Measurements from ENCODE around the gene NCAPD3.

GRCh38 chr11:134260983-134261382 lies 37.2 kb upstream of the NCAPD3 start:
- TF ChIP-seq POLR2AphosphoS5 (IDR thresholded peaks at IDR 0.05; ENCODE audit: insufficient read depth, low read depth, low read length) (no peak), EZH2 (IDR thresholded peaks at IDR 0.05; ENCODE audit: borderline replicate concordance, low read depth, low read length, severe bottlenecking) (no peak), MAX (IDR thresholded peaks at IDR 0.05; ENCODE audit: insufficient read depth, insufficient read length) (no peak), JUN (IDR thresholded peaks at IDR 0.05; ENCODE audit: borderline replicate concordance, insufficient read depth, insufficient read length, low read depth) (no peak), CTCF (IDR thresholded peaks at IDR 0.05; ENCODE audit: extremely low read depth in 1 of 2, insufficient read depth in 1 of 2, low read depth in 1 of 2, low read length in 2 of 2) (no peak), POLR2A (IDR thresholded peaks at IDR 0.05; ENCODE audit: low read depth, low read length) (no peak), MYC (IDR thresholded peaks at IDR 0.05; ENCODE audit: low read depth, low read length) (no peak), FOS (IDR thresholded peaks at IDR 0.05; ENCODE audit: borderline replicate concordance, insufficient read depth, low read length) (no peak)
